GM21390 (cell line): ENCODE data around the gene P2RY8.
A peak's percentile ranks its signal among the peaks of the same experiment; 100 is the strongest.
"Not testable (repeated sequence)": the region's sequence is repeated elsewhere in the genome, so short reads cannot be mapped to it uniquely, and the experiment has no call there.

Experiments
- ATAC-seq: cut with Tn5 transposase; IDR thresholded peaks from one replicate; pipeline ENCODE4 v1.9.1; 2021; ENCODE audit not compliant: unreplicated experiment

Gene P2RY8, protein sequence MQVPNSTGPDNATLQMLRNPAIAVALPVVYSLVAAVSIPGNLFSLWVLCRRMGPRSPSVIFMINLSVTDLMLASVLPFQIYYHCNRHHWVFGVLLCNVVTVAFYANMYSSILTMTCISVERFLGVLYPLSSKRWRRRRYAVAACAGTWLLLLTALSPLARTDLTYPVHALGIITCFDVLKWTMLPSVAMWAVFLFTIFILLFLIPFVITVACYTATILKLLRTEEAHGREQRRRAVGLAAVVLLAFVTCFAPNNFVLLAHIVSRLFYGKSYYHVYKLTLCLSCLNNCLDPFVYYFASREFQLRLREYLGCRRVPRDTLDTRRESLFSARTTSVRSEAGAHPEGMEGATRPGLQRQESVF

DNA sequence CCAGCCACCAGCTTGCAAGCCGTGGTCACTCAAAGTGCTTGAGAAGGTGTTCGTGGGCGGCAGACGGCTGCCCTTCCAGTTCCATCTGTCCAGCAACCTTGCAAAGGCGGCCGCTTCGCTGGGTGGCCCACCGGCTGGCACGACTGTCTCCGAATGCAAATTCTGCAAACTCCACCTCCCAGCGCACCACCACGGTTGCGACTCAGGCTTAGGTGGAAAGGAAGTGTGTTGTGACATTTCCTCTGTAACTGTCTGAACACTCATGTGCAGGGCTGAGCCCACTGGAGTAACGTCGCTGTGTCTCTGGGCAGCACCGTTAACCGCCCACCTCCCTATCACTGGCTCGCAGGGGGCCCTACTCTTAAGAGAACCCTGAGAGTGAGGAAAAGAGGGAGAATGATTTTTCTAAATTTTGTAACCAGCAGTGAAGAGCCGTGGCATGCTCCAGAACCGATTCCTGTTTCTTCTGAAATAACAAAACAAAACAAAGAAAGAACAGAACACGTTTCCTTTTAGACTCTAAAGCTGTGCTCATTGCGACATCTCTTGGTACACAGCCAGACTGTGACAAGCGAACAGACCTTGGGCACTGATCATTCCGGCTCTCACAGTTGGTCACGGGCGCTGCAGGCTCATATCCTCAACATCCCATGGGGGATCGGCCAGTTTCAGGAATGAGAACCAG is at the start of gene P2RY8:
TSS of gene P2RY8 (minus strand) at position 155 of the 685 bp plus-strand sequence. CDS start 70,627 bp downstream, outside the sequence.
- ATAC-seq, result peak; percentile 67

- ATAC-seq, result no peak
Observed at GRCh38 chrX:1584237-1585011, 47.4 kb upstream of the P2RY8 start.

DNA sequence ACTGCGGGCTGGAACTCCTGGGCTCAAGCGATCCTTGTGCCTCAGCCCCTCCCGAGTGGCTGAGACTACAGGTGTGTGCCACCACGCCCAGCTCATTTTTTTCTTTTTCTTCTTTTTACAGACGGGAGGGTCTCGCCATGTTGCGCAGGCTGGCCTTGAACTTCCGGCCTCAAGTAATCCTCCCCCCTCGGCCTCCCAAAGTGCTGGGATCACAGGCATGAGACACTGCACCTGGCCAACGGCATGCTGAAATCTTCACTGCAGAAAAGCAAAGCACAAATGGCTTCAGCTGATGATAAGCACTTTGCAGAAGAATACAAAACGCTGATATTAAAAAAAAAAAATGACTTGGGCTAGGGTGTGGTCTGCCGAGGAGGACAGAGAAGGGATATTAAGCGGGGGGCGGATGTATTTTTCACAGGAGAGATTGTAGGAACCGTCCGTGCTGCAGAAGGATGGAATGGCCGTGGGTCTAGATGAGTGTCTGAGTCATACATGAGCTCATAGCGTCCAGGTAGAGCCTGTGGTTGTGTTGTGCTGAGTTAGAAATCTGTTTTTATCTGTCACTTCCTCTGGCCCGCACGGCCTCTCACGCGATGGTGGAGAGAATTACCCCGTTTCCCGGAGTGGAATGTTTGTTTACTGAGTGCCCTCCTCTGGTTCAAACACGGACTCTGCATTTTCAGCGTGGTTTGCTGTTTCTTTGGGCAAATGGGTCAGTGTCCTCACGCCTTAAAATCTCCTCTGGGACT is 45.9 kb upstream of the P2RY8 start:
- ATAC-seq, result peak; percentile 66

- ATAC-seq, result no peak
Observed at GRCh38 chrX:1581132-1581531, 44.1 kb upstream of the P2RY8 start.

GRCh38 chrX:1578511-1579173 is 41.7 kb upstream of the P2RY8 start:
- ATAC-seq, result no peak

DNA sequence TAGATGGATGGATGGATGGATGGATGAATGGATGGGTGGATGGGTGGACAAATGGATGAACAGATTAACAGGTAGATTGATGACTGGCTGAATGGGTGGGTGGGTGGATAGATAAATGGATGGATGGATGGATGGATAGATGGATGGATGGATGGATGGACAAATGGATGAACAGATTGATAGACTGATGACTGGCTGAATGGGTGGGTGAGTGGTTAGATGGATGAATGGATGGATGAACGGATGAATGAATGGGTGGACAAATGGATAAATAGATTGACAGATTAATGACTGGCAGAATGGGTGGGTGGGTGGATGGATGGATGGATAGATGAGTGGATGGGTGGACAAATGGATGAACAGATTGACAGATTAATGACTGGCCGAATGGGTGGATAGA is 40.9 kb upstream of the P2RY8 start:
- no peak for ATAC-seq

DNA sequence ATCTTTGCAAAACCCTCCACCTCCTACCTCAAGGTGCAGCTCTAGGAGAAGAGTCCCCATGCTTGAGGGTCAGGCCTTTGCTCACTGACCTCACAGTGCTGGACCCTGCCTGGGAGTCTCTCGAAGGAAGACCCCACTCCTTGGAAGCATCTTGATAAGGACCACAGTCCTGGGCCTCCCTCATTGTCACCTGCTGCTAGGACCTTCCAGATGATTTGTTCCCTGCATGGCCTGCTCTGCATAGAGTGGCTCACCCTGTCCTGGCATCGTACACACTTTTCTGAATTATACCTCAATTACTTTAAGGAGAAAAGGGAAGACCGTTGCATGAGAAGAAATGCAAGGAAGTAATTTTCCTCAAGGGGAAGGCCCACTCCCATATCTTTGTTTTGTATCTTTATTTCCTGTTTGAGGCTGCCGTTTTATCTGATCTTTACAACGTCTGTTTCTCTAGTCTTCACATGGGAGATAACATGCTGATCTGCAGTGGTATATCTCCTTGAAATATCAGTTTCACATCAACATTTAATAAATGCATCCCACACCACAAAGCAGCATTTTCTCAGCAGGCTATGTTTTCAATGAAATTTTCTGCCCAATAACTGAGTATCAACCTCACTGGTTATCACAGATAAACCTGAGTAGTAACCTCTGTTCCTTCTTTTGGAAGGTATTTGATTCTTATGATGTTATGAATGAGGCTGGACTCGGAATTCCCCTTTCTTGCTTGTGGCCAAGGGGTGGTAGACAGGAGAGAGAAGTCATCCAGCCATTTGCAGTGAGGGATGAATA is 39.4 kb upstream of the P2RY8 start:
- no peak for ATAC-seq

DNA sequence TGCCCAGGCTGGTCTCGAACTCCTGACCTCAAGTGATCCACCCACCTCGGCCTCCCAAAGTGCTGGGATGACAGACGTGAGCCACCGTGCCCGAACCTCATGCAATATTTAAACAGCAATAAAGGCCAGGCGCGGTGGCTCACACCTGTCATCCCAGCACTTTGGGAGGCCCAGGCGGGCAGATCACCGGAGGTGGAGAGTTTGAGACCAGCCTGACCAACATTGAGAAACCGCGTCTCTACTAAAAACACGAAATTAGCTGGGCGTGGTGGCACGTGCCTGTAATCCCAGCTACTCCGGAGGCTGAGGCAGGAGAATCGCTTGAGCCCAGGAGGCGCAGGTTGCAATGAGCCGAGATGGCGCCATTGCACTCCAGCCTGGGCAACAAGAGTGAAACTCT is 37.2 kb upstream of the P2RY8 start:
- ATAC-seq, result not testable (repeated sequence)

DNA sequence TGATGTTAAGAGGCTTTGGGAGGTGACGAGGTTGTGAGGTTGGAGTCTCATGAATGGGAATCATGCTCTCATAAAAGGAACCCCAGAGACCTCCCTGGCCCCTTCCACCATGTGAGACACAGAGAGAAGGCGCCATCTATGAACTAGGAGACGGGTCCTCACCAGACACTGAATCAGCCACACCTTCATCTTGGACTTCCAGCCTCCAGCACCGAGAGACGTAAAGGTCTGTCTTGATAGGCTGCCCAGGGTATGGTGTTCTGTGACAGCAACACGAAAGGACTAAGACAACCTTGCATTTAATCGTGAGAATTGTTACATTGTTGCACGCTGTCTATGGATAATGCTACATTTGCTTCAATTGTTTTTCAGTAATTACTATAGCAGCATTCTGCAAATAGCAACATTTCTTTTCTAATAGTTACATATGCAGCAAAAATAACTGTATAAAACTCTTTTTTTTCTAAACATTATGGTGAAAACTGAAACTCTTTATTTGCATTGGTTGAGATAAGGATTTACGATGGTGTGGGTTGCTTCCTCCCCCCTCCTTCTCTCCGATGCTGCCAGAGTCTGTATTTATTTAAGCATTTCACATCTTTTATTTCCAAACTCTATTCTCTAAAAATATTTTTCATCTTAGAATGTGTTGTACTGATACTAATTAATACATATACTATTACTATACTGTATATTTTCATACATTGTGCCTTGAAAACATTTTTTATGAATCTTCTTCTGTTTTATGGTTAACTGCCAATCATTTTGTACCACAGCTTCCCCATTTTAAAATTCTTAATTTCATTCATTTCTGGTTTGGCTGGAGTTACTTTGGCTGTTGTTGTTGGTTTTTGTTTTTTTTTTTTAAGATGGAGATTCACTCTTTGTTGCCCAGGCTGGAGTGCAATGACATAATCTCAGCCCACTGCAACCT is 28.0 kb upstream of the P2RY8 start:
- ATAC-seq, result peak; percentile 64

- not testable (repeated sequence) for ATAC-seq
Observed at GRCh38 chrX:1564077-1564476, 27.1 kb upstream of the P2RY8 start.

- ATAC-seq, result no peak
Observed at GRCh38 chrX:1561164-1561563, 24.2 kb upstream of the P2RY8 start.

DNA sequence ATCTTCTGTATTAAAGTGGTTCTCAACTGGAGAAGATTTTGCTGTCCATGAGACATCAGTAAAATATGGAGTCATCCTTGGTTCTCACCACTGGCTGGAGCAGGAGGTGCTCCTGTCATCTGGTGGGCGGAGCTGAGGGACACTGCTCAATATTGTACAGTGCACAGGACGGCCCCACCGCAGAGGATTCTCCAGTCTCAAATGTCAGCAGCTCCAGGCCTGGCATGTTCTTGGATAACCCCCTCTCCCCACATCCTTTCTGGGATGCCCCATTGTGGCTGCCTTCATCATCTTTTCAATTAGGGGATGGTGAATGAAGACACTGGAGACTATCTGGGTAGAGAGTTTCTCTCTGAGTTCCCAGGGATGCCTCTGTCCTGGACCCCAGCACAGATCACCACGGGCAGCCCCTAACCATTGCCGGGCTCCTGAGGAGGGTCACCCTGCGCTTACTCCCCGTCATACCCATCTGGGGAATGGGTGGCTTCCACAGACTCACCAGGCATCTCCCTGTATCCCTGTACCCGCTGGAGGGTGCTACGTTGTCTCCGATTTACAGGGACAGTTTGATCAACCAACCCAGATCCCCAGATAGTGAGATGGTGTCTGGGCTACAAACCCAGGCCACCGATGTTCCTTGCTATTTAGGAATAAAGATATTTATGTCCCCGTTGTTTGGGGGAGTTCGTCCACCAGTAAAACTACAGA is 21.9 kb upstream of the P2RY8 start:
- no peak for ATAC-seq

DNA sequence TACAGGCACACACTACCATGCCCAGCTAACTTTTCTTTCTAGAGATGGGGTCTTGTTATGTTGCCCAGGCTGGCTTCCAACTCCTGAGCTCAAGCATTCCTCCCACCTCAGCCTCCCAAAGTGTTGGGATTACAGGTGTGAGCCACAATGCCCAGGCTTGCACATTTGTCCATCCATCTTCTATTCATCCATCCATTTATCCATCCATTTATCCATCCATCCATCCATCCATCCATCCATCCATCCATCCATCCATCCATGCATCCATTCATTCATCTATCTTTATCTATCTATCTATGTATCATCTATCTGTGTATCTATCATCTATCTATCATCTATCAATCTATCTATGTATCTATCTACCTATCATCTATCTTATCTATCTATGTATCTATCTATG is 20.5 kb upstream of the P2RY8 start:
- ATAC-seq, result not testable (repeated sequence)

DNA sequence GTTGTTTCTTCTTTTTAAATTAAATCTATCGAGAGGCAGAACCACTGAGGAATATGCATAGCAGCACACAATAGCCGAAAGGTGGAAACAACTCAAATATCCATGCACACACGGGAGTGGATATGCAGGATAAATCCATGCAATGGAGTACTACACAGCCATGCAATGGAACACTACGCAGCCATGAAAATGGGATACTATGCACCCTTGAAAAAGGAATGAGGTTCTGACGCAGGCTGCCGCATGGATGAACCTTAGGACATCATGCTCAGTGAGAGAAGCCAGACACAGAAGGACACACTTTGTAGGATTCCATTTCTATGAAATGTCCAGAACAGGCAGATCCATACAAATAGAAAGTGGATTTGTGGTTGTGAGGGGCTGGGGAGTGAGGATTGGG is 18.4 kb upstream of the P2RY8 start:
- ATAC-seq, result no peak

- no peak for ATAC-seq
Observed at GRCh38 chrX:1554469-1555210, 17.7 kb upstream of the P2RY8 start.

GRCh38 chrX:1551959-1552546 is 15.1 kb upstream of the P2RY8 start:
- no peak for ATAC-seq

DNA sequence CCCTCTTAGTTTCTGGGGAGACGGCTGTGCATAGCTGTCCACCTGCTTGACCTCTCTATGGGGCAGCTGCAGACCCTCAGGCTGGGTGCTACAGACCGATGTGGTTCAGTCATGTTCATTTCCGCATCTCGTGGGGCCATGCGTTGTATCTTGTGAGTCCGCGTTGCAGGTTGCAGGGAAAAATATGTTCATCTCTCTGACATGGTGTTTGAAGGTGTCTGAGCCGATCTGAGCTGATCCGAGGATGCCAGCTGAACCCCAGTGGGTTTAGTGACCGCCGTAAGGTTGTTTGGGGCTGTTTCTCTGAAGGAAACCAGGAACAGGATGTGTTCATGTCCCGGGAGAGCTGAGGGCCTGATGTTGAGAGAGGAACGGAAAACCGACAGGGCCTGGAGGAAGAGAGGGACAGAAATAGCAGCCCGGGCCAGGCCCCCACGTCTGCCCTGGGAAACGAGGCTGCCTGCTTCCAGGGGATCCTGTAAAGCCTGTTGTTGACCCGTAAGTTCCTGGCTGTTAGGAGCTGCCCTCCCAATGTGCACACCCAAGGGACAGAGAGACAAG is 9.8 kb upstream of the P2RY8 start:
- no peak for ATAC-seq
